ENCODE measurements around the gene MMUT. TPM values are rescaled to one million over a fixed set of nuclear protein-coding genes. Genes with fewer than 3 reads are reported as not detected.

MMUT gene
- total RNA-seq, 1 experiment from 2014 or later = 13.7 TPM

DNA sequence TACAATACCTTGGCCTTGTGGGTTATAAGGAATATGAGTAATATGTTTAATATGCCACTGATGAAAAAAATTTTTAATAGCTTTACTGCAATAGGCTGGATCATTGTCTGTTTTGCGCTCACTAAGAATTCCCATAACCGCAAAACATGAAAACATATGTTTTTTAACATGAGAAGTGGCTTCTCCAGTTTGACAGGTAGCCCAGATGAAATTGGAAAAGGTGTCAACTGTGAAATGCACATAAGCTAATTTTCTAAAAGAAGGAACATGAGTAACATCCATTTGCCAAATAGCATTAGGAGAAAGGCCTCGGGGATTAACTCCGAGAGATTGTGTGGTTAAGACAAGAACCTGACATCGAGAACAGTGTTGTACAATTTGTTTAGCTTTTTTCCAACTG is 41.6 kb upstream of the MMUT start:
- Mint-ChIP-seq H3K27ac (no peak overlapping the region), H3K9me3 (peaks cover 11 to 17% of the 10 kb centered on the region in 2 experiments), H3K27me3 (ENCODE audit: low read depth) (no peaks in the 10 kb centered on the region), H3K4me1 (peaks cover 3 to 4% of the 10 kb centered on the region in 2 experiments; a peak in 3 of 4 replicates), H3K4me3 (no peak overlapping the region), H3K36me3 (ENCODE audit: insufficient read depth in 1 of 3, low read depth in 3 of 3) (peaks cover 2 to 6% (median 3%) of the 10 kb centered on the region in 3 experiments; a peak in 4 of 7 replicates)
- H3K4me1 ChIP-seq (ENCODE audit: insufficient read depth, low read length) = no peaks in the 10 kb centered on the region
- no peak overlapping the region for H2BK15ac ChIP-seq (ENCODE audit: low read depth, low read length)
- H3K9ac ChIP-seq (ENCODE audit: extremely low read depth, insufficient read length, low read length) = no peak overlapping the region
- H2BK5ac ChIP-seq (ENCODE audit: insufficient read length, low read length) = no peak overlapping the region
- no peak overlapping the region for H3K14ac ChIP-seq (ENCODE audit: insufficient read depth, low read length)
- H4K5ac ChIP-seq (ENCODE audit: insufficient read length, low read depth, low read length) = no peak overlapping the region
- no peak overlapping the region for H3K4me2 ChIP-seq (ENCODE audit: insufficient read depth, insufficient read length, low read length)
- H3K27ac ChIP-seq (ENCODE audit: insufficient read length, low read depth, low read length) = no peak overlapping the region
- no peaks in the 10 kb centered on the region for H3K23me2 ChIP-seq (ENCODE audit: insufficient read length, low read depth, low read length, poor library complexity, severe bottlenecking)
- no CpG with 5 or more reads among the region's 5 CpGs for WGBS (ENCODE audit: extremely low coverage, insufficient read length, low lambda C conversion rate)
- H3K4ac ChIP-seq (ENCODE audit: low read depth, low read length) = no peak overlapping the region
- no peak overlapping the region for H2BK12ac ChIP-seq (ENCODE audit: insufficient read length, low read depth, low read length)
- no peaks in the 10 kb centered on the region for H3K79me2 ChIP-seq (ENCODE audit: insufficient read depth, low read length)
- H3K56ac ChIP-seq (ENCODE audit: insufficient read length, low read depth, low read length) = no peak overlapping the region
- no peak overlapping the region for H3K23ac ChIP-seq (ENCODE audit: insufficient read length, low read depth, low read length)
- no peak overlapping the region for H2AK5ac ChIP-seq (ENCODE audit: insufficient read length, low read length)
- H2BK20ac ChIP-seq (ENCODE audit: low read depth, low read length, poor library complexity, severe bottlenecking) = no peak overlapping the region
- H4K20me1 ChIP-seq (ENCODE audit: control insufficient read depth, insufficient read depth, insufficient read length) = no peaks in the 10 kb centered on the region
- H3K9me3 ChIP-seq (ENCODE audit: control insufficient read depth, low read depth, low read length) = no peaks in the 10 kb centered on the region
- no peak for DNase-seq
- H2AFZ ChIP-seq (ENCODE audit: low read length) = no peak overlapping the region
- H3K79me1 ChIP-seq (ENCODE audit: insufficient read depth, low read depth, low read length, poor library complexity, severe bottlenecking) = no peaks in the 10 kb centered on the region
- no peak overlapping the region for H4K8ac ChIP-seq (replicated peaks; ENCODE audit: insufficient read length, low read depth, low read length)
- no peak overlapping the region for H3T11ph ChIP-seq (ENCODE audit: low read length)
- H3K27me3 ChIP-seq (ENCODE audit: insufficient read depth, low read length) = no peaks in the 10 kb centered on the region
- no peak overlapping the region for H4K91ac ChIP-seq (ENCODE audit: insufficient read length, low read depth, low read length)
- H3K18ac ChIP-seq (ENCODE audit: insufficient read length, low read depth, low read length) = no peak overlapping the region
- no peak overlapping the region for H2BK120ac ChIP-seq (ENCODE audit: low read depth, low read length, poor library complexity, severe bottlenecking)
- TF ChIP-seq, protein P1, sequence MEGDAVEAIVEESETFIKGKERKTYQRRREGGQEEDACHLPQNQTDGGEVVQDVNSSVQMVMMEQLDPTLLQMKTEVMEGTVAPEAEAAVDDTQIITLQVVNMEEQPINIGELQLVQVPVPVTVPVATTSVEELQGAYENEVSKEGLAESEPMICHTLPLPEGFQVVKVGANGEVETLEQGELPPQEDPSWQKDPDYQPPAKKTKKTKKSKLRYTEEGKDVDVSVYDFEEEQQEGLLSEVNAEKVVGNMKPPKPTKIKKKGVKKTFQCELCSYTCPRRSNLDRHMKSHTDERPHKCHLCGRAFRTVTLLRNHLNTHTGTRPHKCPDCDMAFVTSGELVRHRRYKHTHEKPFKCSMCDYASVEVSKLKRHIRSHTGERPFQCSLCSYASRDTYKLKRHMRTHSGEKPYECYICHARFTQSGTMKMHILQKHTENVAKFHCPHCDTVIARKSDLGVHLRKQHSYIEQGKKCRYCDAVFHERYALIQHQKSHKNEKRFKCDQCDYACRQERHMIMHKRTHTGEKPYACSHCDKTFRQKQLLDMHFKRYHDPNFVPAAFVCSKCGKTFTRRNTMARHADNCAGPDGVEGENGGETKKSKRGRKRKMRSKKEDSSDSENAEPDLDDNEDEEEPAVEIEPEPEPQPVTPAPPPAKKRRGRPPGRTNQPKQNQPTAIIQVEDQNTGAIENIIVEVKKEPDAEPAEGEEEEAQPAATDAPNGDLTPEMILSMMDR (conservative IDR thresholded peaks at IDR 0.05) = no peak
